LNCAP (cell line): Measurements from ENCODE around the gene MAML2.

Experiments used
- CTCF ChIP-seq: fragments of 450-650 bp; IDR thresholded peaks from 2 replicates; pipeline ENCODE4 v1.5.1; 2017; ENCODE audit warnings: mild to moderate bottlenecking

Gene MAML2

GRCh38 chr11:96205460-96205809 is 137.6 kb downstream of the MAML2 start:
- no peak for TF ChIP-seq CTCF

- no peak for TF ChIP-seq CTCF
These were observed 138.1 kb downstream of the MAML2 start for GRCh38 chr11:96204721-96205459.

- TF ChIP-seq CTCF, result no peak
These were observed 138.7 kb downstream of the MAML2 start for GRCh38 chr11:96204366-96204659.

- TF ChIP-seq CTCF, result no peak
These were observed 139.2 kb downstream of the MAML2 start for GRCh38 chr11:96203567-96204365.

- TF ChIP-seq CTCF, result no peak
These were observed 142.8 kb downstream of the MAML2 start for GRCh38 chr11:96200243-96200642.

- TF ChIP-seq CTCF, result no peak
These were observed 143.4 kb downstream of the MAML2 start for GRCh38 chr11:96199563-96200025.

GRCh38 chr11:96197801-96198701 is 144.9 kb downstream of the MAML2 start:
- no peak for TF ChIP-seq CTCF
